ENCODE results near the gene PRKN. TPM values are rescaled to one million over a fixed set of nuclear protein-coding genes. Genes with fewer than 3 reads are reported as not detected.

Gene PRKN
- total RNA-seq, 2 donors from 2014 or later = 15.7 to 19.3 TPM

DNA sequence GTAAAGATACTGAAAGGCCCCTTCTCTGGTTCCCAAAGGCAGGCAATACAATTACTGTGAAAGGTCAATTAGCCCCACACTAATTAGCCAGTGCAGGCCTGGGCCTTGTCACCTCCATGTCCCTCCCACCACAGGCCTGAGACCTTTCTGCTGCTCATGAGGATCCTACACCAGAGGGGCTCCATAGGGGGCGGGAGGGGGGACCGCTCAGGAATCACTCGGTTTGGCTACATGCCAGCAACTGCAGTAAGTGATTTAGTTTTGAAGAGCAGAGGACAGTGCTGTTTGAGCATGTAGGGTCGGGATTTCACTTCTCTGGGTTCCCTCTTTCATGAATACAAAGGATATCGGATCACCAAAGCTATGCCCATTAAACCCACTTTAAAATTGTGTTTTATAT lies 455.6 kb downstream of the PRKN start:
- Histone ChIP-seq H3K4me3 (no peak overlapping the region), H3K36me3 (no peaks in the 10 kb centered on the region), H3K9me3 (no peaks in the 10 kb centered on the region), H3K27me3 (no peaks in the 10 kb centered on the region), H3K27ac (no peak overlapping the region), H3K4me1 (no peaks in the 10 kb centered on the region)
- DNase-seq (ENCODE audit: low spot score) = no peak
- TF ChIP-seq CTCF (IDR thresholded peaks at IDR 0.05) = no peak

- H3K27me3 ChIP-seq = no peaks in the 10 kb centered on the region
- no peak overlapping the region for H3K27ac ChIP-seq
- no peaks in the 10 kb centered on the region for H3K4me1 ChIP-seq
- H3K9me3 ChIP-seq = no peaks in the 10 kb centered on the region
- no peaks in the 10 kb centered on the region for H3K36me3 ChIP-seq
- DNase-seq (ENCODE audit: low spot score) = no peak
- H3K4me3 ChIP-seq = no peak overlapping the region
- no peak for TF ChIP-seq CTCF (IDR thresholded peaks at IDR 0.05)
These were observed 456.6 kb downstream of the PRKN start for GRCh38 chr6:162270966-162271365.

- Histone ChIP-seq H3K27ac (no peak overlapping the region), H3K4me1 (no peaks in the 10 kb centered on the region), H3K36me3 (no peaks in the 10 kb centered on the region), H3K27me3 (no peaks in the 10 kb centered on the region), H3K4me3 (no peak overlapping the region), H3K9me3 (no peaks in the 10 kb centered on the region)
- TF ChIP-seq CTCF (IDR thresholded peaks at IDR 0.05) = no peak
- DNase-seq (ENCODE audit: low spot score) = no peak
These were observed 459.9 kb downstream of the PRKN start for GRCh38 chr6:162267641-162268040.

DNA sequence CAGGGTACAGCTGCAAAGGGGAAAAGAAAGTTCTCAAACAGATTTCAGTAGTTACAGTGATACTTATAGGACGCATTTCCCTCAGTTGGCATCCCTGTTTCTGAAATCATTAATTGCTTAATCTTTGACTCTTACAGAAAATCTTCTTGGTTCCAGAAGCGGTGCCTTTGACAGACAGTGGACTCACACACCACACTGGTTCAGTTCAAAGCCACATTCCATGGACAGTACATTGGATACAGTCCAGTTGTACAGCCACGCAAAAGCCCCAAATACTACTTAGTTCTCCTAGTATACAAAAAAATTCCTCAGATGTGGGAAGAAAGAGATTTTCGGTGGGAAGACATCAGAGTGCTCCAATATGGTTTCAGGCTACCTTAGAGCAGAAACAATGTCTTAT lies 460.4 kb downstream of the PRKN start:
- Histone ChIP-seq H3K27me3 (no peaks in the 10 kb centered on the region), H3K27ac (no peak overlapping the region)

DNA sequence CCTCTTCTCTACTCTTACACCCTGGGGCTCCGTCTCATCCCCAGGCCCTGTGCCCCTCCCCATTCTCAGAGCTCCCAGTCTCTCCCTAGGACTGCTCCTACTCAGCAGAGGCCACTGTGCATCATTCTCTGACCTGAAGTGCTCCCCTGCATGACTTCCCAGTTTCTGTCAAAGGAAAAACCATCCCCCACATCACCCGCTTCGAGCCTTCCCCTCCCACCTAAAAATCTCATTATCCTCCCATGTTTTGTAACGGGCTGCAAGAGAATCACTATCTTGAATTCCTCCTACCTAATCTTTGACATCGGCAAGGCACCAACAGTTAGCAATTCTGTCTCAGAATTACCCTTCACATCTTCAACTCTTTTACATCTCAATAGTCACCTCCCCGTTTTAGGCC lies 463.0 kb downstream of the PRKN start:
- no peak overlapping the region for H3K27ac ChIP-seq
- DNase-seq (ENCODE audit: low spot score) = no peak
- H3K4me3 ChIP-seq = no peak overlapping the region
- H3K9me3 ChIP-seq = no peaks in the 10 kb centered on the region
- H3K36me3 ChIP-seq = no peaks in the 10 kb centered on the region
- no peaks in the 10 kb centered on the region for H3K4me1 ChIP-seq
- no peaks in the 10 kb centered on the region for H3K27me3 ChIP-seq
- no peak for TF ChIP-seq CTCF (IDR thresholded peaks at IDR 0.05)

More for the DNA sequence above, 460.4 kb downstream of the PRKN start:
- no peak for DNase-seq (ENCODE audit: low spot score)
- Histone ChIP-seq H3K4me1 (no peaks in the 10 kb centered on the region), H3K9me3 (no peaks in the 10 kb centered on the region), H3K36me3 (no peaks in the 10 kb centered on the region), H3K4me3 (no peak overlapping the region)
- no peak for TF ChIP-seq CTCF (IDR thresholded peaks at IDR 0.05)

GRCh38 chr6:162262466-162263196 lies 464.9 kb downstream of the PRKN start:
- DNase-seq (ENCODE audit: low spot score) = no peak
- no peak for TF ChIP-seq CTCF (IDR thresholded peaks at IDR 0.05)
- H3K27me3 ChIP-seq = no peaks in the 10 kb centered on the region
- no peaks in the 10 kb centered on the region for H3K4me1 ChIP-seq
- no peak overlapping the region for H3K4me3 ChIP-seq
- H3K9me3 ChIP-seq = no peaks in the 10 kb centered on the region
- H3K27ac ChIP-seq = no peak overlapping the region
- H3K36me3 ChIP-seq = no peaks in the 10 kb centered on the region
